ENCODE measurements around the gene COX5A. TPM values are rescaled to one million over a fixed set of nuclear protein-coding genes. Genes with fewer than 3 reads are reported as not detected.
A peak's percentile ranks its signal among the peaks of the same experiment; 100 is the strongest.

COX5A gene
- total and polyA plus RNA-seq, 2 of the 13 experiments (the other 11 are each of a cell fraction or from before 2014, with no cell fraction given), result 158 to 218 TPM

- TF ChIP-seq, protein P1, sequence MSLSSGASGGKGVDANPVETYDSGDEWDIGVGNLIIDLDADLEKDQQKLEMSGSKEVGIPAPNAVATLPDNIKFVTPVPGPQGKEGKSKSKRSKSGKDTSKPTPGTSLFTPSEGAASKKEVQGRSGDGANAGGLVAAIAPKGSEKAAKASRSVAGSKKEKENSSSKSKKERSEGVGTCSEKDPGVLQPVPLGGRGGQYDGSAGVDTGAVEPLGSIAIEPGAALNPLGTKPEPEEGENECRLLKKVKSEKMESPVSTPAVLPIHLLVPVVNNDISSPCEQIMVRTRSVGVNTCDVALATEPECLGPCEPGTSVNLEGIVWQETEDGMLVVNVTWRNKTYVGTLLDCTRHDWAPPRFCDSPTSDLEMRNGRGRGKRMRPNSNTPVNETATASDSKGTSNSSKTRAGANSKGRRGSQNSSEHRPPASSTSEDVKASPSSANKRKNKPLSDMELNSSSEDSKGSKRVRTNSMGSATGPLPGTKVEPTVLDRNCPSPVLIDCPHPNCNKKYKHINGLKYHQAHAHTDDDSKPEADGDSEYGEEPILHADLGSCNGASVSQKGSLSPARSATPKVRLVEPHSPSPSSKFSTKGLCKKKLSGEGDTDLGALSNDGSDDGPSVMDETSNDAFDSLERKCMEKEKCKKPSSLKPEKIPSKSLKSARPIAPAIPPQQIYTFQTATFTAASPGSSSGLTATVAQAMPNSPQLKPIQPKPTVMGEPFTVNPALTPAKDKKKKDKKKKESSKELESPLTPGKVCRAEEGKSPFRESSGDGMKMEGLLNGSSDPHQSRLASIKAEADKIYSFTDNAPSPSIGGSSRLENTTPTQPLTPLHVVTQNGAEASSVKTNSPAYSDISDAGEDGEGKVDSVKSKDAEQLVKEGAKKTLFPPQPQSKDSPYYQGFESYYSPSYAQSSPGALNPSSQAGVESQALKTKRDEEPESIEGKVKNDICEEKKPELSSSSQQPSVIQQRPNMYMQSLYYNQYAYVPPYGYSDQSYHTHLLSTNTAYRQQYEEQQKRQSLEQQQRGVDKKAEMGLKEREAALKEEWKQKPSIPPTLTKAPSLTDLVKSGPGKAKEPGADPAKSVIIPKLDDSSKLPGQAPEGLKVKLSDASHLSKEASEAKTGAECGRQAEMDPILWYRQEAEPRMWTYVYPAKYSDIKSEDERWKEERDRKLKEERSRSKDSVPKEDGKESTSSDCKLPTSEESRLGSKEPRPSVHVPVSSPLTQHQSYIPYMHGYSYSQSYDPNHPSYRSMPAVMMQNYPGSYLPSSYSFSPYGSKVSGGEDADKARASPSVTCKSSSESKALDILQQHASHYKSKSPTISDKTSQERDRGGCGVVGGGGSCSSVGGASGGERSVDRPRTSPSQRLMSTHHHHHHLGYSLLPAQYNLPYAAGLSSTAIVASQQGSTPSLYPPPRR (CRISPR knock-in tag; IDR thresholded peaks at IDR 0.05; ENCODE audit: borderline replicate concordance), result peak; percentile 49; the same call in 1 of the 2 replicates
- TF ChIP-seq YY1 (IDR thresholded peaks at IDR 0.05; ENCODE audit: insufficient read depth, insufficient replicate concordance, low read depth, low read length), result peak; percentile 95
- peak; percentile 89 for TF ChIP-seq ZNF543 (CRISPR knock-in tag; IDR thresholded peaks at IDR 0.05)
- TF ChIP-seq ATF2 (CRISPR knock-in tag; IDR thresholded peaks at IDR 0.05), result peak; percentile 83; the same call in 1 of the 2 replicates
- TF ChIP-seq ZNF160 (CRISPR knock-in tag; IDR thresholded peaks at IDR 0.05), result peak; percentile 93; the same call in 1 of the 2 replicates
- no peak for TF ChIP-seq ZNF724P (CRISPR knock-in tag; IDR thresholded peaks at IDR 0.05; ENCODE audit: borderline replicate concordance)
- no peak for TF ChIP-seq MLLT10 (CRISPR knock-in tag; IDR thresholded peaks at IDR 0.05)
- no peak for TF ChIP-seq RAD51 (IDR thresholded peaks at IDR 0.05; ENCODE audit: borderline replicate concordance)
- TF ChIP-seq NR0B2 (CRISPR knock-in tag; IDR thresholded peaks at IDR 0.05), result peak; percentile 82
- TF ChIP-seq ZBTB14 (CRISPR knock-in tag; IDR thresholded peaks at IDR 0.05), result peak; percentile 60
- TF ChIP-seq, protein P2, sequence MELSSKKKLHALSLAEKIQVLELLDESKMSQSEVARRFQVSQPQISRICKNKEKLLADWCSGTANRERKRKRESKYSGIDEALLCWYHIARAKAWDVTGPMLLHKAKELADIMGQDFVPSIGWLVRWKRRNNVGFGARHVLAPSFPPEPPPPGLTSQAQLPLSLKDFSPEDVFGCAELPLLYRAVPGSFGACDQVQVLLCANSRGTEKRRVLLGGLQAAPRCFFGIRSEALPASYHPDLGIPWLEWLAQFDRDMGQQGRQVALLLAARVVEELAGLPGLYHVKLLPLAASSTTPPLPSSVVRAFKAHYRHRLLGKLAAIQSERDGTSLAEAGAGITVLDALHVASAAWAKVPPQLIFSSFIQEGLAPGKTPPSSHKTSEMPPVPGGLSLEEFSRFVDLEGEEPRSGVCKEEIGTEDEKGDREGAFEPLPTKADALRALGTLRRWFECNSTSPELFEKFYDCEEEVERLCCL (CRISPR knock-in tag; IDR thresholded peaks at IDR 0.05; ENCODE audit: borderline replicate concordance), result peak; percentile 53; the same call in 1 of the 2 replicates
- peak; percentile 98 for TF ChIP-seq PHF8 (CRISPR knock-in tag; IDR thresholded peaks at IDR 0.05)
- TF ChIP-seq ZNF256 (CRISPR knock-in tag; conservative IDR thresholded peaks at IDR 0.05), result peak; percentile 84; the same call in 1 of the 2 replicates
- peak; percentile 83 for TF ChIP-seq ZNF777 (CRISPR knock-in tag; IDR thresholded peaks at IDR 0.05)
- TF ChIP-seq MXD4 (CRISPR knock-in tag; IDR thresholded peaks at IDR 0.05), result peak; percentile 77
- peak; percentile 74 for TF ChIP-seq KMT2A (CRISPR knock-in tag; IDR thresholded peaks at IDR 0.05)
- TF ChIP-seq ZNF704 (CRISPR knock-in tag; IDR thresholded peaks at IDR 0.05; ENCODE audit: borderline replicate concordance), result peak; percentile 28; the same call in 1 of the 2 replicates
- TF ChIP-seq RBM22 (optimal IDR thresholded peaks at IDR 0.05; ENCODE audit: low read length), result no peak
Measured at GRCh38 chr15:74889883-74890664, 47.8 kb downstream of the COX5A start, which contains the start of gene MPI (continued).

Data from HepG2 (cell line).